Measurements from ENCODE around the gene MED16.

DNA sequence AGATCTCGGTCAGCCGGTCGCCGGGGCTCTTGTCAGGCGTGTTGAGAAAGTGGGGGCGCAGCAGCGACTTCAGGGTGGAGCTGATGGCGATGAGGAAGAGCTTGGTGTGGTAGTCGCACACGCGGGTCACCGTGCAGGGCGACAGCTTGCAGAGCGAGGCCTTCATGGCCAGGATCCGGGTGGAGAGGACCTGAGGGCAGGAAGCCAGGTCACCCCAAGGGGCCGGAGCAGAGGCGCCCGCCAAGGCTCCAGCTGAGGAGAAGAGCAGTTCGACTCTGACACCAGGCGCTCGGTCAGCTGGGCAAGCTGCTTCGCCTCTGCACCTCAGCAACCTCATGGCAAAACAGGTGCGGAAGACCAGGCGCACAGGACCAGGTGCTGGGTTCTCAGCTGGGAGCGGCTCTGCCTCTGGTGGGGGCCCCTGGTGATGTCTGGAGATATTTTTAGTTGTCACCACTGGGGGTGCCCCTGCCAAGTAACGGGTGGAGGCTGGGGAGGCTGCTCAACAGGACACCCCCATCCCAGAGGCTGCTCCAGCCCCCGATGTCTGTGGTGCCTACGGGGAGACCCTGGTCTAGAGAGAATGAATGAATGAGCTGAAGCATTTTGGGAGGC, 17.6 kb downstream of the MED16 start:
- TF ChIP-seq, protein P1, sequence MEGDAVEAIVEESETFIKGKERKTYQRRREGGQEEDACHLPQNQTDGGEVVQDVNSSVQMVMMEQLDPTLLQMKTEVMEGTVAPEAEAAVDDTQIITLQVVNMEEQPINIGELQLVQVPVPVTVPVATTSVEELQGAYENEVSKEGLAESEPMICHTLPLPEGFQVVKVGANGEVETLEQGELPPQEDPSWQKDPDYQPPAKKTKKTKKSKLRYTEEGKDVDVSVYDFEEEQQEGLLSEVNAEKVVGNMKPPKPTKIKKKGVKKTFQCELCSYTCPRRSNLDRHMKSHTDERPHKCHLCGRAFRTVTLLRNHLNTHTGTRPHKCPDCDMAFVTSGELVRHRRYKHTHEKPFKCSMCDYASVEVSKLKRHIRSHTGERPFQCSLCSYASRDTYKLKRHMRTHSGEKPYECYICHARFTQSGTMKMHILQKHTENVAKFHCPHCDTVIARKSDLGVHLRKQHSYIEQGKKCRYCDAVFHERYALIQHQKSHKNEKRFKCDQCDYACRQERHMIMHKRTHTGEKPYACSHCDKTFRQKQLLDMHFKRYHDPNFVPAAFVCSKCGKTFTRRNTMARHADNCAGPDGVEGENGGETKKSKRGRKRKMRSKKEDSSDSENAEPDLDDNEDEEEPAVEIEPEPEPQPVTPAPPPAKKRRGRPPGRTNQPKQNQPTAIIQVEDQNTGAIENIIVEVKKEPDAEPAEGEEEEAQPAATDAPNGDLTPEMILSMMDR (conservative IDR thresholded peaks at IDR 0.05; ENCODE audit: low read length), result no peak
- TF ChIP-seq EZH2phosphoT487 (IDR thresholded peaks at IDR 0.05; ENCODE audit: borderline replicate concordance, low read depth, low read length), result no peak
